GM21447 (cell line): ENCODE data around the gene TFF3.

ENCODE experiments used
- ATAC-seq: cut with Tn5 transposase; IDR thresholded peaks from one replicate; pipeline ENCODE4 v1.9.1; 2021; ENCODE audit not compliant: unreplicated experiment

TFF3 gene

DNA sequence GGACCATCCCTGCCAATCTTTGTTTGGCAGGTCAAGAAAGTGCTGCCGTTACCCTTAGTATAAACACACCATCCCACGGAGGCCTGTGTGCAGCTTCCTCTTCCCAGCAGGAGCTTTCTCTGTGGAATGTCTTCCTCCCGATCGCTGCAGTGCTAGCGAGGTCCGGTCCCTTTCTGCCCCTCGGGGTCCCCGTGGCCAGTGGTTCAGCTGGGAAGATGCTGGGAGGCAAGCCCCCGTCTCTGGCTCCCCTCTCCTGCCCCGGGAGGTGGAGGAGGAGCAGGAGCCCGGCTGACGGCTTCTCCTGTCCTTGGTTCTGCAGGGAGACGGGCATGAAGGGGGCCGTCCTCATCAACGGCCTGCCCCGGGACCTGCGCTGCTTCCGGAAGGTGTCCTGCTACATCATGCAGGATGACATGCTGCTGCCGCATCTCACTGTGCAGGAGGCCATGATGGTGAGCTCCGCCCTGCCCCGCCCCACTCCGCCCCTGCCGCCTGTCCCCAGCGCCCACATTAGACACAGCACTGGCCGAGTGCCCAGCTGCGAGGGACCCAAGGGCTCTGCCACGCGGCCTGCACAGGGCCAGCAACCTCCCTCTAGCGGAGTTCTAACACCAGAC lies 42.1 kb downstream of the TFF3 start:
- ATAC-seq, result no peak

DNA sequence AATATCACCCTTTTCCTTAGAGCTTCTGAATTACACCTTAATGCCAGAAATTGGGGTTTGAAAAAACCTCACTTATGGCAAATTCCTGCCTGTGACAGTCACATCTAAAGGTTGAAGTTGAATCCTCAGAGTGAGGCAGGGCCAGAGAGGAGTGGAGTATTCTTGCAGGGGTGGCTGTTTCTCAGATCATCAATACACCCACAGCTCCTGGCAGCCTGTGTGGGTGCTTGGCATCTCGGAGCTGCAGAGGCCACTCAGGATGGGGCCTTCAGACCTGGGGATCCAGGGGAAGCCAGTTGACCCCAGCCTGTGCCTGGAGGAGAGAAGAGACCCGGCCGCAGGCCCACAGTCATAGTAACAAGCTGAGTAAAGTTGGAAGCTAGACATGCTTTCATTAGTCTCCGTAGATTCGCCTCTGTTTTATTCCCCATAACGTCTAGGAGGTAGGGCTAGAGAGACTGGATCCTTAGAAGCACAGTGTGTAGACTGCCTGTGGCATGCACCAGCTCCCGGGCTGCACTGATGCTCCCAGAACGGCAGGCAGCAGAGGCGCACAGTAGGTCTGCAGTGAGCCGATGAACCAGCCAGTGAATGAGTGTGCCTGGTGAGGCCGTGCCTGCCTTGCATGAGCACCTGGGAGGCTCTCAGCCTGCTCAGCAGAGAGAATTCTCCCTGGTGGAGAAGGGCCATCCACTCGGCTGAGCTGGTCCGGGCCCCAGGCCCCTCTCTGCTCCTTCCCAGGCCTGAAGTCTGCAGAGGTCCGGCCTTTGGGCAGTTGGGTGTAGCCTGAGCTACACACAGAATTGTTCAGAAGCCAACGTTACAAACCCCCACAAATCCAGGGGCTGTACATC lies 42.9 kb downstream of the TFF3 start:
- ATAC-seq, result no peak

DNA sequence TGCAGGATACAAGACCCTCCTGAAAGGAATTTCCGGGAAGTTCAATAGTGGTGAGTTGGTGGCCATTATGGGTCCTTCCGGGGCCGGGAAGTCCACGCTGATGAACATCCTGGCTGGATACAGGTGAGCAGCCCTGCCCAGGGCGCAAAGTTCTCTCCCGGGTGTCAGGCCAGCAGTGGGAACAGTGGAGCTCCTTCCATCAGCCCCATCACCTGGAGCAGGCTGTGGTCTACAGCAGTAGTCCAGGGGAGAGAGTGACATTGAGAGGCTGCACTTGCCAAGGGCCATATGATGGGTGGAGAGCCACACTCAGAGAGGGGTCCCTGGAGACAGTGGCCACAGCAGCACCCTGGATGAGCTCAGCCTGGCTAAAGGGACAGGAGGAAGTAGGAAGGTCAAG lies 44.1 kb downstream of the TFF3 start:
- ATAC-seq, result no peak

DNA sequence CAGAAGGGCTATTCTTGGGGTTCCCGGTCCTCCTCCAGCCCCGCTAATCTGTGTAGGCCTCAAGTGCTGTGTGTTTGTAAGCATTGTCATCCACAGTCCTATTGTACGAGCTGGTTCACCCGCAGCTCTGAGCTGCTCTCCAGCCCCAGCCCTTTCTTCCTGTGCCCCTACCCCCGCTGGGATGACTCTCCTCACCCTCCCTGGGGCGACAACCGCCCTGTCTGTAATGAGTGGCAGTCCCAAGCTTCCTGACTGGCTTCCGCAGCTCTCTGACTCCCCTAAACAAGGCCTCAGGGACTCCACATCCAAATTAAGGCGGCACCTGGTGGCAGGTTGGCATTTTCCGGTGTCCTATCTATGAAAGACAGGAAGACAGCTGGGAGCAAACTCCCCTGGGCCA lies 45.8 kb downstream of the TFF3 start:
- no peak for ATAC-seq

DNA sequence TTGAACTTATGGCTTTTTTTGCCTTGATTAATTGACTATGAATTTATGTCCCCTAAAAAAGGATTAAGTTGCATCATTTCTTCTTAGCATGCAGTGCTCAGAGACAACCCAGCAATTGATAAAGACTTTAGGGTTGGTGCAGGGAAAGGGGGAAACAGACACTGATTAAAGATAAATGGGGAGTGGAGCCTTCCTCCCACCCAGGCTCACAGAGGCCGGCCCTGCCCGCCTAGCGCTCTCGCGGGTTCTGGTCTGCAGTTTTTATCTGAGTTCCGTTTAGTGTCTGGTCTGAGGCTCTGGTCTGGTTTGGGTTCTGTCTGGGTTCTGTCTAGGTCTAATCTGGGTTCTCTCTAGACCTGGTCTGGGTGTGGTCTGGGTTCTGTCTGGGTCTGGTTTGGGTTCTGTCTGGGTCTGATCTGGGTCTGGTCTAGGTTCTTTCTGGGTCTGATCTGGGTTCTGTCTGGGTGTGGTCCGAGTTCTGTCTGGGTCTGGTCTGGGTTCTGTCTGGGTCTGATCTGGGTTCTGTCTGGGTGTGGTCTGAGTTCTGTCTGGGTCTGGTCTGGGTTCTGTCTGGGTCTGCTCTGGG lies 48.1 kb downstream of the TFF3 start:
- ATAC-seq, result no peak

DNA sequence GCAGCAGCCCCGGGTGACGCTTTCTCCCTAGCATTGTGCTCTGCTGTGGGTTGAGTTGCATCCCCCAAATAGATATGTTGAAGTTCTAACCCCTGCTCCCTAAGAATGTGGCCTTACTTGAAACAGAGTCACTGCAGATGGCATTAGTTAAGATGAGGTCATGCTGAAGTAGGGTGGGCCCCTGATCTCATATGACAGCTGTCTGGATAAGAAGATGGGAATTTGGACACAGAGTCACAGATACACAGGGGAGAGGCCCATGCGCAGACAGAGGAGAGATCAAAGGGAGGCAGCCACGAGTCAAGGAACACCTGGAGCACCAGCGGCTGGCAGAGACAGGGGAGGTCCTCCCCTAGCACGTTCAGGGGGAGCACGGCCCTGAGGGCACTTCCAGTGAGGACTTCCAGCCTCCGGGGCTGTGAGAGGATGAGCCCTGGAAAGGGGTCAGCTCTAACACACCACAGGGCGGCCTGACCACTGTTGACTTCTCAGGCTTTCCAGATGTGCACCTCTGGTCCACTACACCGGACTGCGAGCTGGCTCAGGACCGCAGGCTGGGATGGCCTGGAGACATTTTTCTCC lies 49.9 kb downstream of the TFF3 start:
- no peak for ATAC-seq

DNA sequence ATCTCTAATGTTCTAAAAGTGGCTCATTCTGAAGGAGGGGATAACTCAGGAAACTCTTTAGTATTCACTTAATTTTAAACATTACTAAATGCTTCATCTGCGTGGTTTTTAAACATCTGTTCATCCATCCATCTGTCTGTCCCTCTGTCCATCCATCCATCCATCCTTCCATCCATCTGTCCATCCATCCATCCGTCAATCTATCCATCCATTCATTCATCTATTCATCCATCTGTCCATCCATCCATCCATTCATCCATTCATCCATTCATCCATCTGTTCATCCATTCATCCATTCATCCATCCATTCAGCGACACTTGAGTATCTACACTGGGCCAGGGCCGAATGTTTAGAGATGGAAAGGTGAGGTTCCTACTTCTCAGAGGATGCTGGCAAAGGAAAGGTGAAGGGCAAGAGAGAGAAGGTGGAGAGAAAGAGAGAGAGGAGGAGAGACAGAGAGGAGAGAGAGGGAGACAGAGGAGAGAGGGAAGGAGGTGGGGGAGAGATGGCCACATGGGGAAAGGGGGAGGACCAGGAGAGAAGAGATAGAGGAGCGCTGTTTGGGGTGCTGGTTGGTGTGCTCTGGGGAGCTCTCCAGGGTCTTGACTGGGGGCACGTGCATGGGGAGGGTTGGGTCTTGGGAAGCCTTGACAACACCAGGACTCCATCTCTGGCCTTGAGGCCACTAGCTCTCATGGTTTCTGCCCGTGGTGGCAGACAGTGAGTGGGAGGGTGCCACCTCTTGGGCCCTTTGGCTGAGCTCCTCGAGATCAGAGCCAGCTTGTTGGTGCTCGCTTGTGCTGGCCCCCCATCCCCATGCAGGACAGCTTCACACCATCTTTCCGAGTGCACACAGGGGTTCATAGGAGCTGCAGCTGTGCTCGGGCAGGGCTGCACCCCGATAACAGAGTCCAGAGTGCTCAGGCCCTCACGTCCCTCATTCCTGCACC lies 50.7 kb downstream of the TFF3 start:
- ATAC-seq, result no peak

DNA sequence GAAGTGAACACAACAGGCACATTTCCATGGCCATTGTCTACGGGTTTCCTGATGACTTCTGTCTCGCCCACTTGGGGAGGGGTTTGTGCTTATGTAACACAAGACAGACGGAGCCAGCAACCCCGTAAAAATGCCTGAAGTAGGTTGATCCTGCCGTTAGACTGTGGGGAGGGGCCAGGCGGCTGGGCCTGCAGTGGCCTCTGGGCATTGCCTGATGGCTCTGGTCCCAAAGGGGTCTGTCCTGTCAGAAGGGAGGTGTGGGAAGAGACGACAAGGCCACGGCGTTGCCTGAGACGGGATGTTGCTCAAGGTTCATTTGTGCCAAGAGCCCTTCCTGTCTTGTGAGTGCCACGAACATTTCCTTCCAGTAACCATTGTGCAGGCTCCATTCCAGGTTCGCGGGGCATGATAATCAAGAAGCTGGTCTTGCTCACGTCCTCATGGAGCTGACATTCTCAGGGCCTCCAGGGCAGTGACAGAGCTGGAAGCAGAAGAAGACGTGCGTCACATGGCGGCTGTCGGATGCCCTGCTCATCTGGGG lies 51.5 kb downstream of the TFF3 start:
- no peak for ATAC-seq

DNA sequence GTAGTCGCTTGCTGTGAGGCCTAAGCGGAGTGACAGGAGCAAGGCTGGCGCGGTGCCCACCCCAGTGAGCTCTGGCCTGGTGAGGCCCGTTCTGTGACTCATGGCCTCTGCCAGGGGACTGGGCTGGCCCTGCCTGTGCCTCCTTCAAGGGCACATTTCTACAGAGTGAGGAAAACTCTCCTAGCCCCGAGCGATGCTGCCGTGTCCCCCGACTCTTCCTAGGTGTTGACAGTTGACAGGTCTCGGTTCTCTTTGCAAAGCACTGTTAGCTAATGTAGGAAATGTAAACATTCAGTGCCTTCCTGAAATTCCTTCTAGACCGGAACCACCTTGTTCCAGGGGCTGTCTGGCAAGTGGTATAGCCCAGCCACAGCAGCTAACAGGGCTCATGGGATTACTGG lies 52.4 kb downstream of the TFF3 start:
- no peak for ATAC-seq

DNA sequence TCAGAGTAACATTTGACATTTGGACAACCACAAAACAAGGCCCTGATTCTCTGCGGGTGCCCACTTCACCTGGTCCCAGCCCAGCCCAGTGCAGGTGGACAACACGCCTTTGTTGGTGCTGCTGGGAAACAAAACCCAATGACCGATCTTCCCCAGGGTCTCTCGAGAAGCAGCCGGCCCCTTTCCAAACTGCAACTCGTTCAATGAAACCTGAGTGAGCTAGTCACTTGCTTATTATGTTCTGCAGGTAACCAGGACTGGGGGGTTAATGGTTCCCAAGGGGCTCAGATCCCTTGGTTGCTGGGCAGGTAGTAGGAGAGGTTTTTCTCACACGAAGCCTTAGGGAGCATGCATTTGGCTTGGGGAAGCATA lies 53.4 kb downstream of the TFF3 start:
- no peak for ATAC-seq
